ENCODE measurements around the gene RNF168. TPM values are rescaled to one million over a fixed set of nuclear protein-coding genes. Genes with fewer than 3 reads are reported as not detected.
"Not testable (repeated sequence)": the region's sequence is repeated elsewhere in the genome, so short reads cannot be mapped to it uniquely, and the experiment has no call there.

Gene RNF168
- total RNA-seq, 1 experiment from 2014 or later = 66.1 TPM

- H3K4me3 Mint-ChIP-seq; POLR2A ChIA-PET; H3K36me3 Mint-ChIP-seq; CTCF ChIA-PET; ATAC-seq; H3K4me1 Mint-ChIP-seq; H3K9me3 Mint-ChIP-seq; DNase-seq (ENCODE audit: low spot score); H3K27ac Mint-ChIP-seq; H3K27me3 Mint-ChIP-seq (ENCODE audit: low read depth): not testable (repeated sequence)
These were observed 40.7 kb downstream of the RNF168 start for GRCh38 chr3:196462680-196463477.

- H3K36me3 Mint-ChIP-seq = no peaks in the 10 kb centered on the region
- CTCF ChIA-PET = interaction anchor here (0.5 to 0.7 kb wide), 3 partner anchors 18 to 310 kb away, joined by 3 read pairs; no protein-coding TSS in a partner anchor
- H3K27ac Mint-ChIP-seq = no peak overlapping the region
- POLR2A ChIA-PET = no interaction called here
- no peaks in the 10 kb centered on the region; the same call in 1 of the 2 replicates for H3K27me3 Mint-ChIP-seq (ENCODE audit: low read depth)
- DNase-seq (ENCODE audit: low spot score) (no peak), ATAC-seq (no peak)
- TF ChIP-seq ATF3 (CRISPR knock-in tag; conservative IDR thresholded peaks at IDR 0.05) = no peak
- TF ChIP-seq TCF7 (CRISPR knock-in tag; IDR thresholded peaks at IDR 0.05; ENCODE audit: low read depth) = no peak
- TF ChIP-seq STAT6 (CRISPR knock-in tag; conservative IDR thresholded peaks at IDR 0.05; ENCODE audit: low read depth) = no peak
- no peak for TF ChIP-seq NR1H2 (CRISPR knock-in tag; IDR thresholded peaks at IDR 0.05)
- no peak overlapping the region for H3K4me3 Mint-ChIP-seq
- H3K9me3 Mint-ChIP-seq = no peaks in the 10 kb centered on the region
- H3K4me1 Mint-ChIP-seq = no peaks in the 10 kb centered on the region
These were observed 45.5 kb downstream of the RNF168 start for GRCh38 chr3:196458063-196458462.

GRCh38 chr3:196457470-196457869, 46.1 kb downstream of the RNF168 start:
- not testable (repeated sequence) for ATAC-seq; H3K27me3 Mint-ChIP-seq (ENCODE audit: low read depth); H3K4me3 Mint-ChIP-seq; H3K27ac Mint-ChIP-seq; H3K9me3 Mint-ChIP-seq; H3K4me1 Mint-ChIP-seq; H3K36me3 Mint-ChIP-seq; DNase-seq (ENCODE audit: low spot score)
- ChIA-PET CTCF (interaction anchor here (0.5 to 0.7 kb wide), 3 partner anchors 17 to 310 kb away, joined by 3 read pairs; no protein-coding TSS in a partner anchor), POLR2A (interaction anchor here (0.7 kb wide), 1 partner anchor 1432 kb away, joined by 10 read pairs; no protein-coding TSS in a partner anchor)

GRCh38 chr3:196454935-196455334, 48.6 kb downstream of the RNF168 start:
- H3K27me3 Mint-ChIP-seq (ENCODE audit: low read depth) = no peaks in the 10 kb centered on the region
- POLR2A ChIA-PET = no interaction called here
- no peak for TF ChIP-seq RELA (CRISPR knock-in tag; IDR thresholded peaks at IDR 0.05; ENCODE audit: borderline replicate concordance)
- TF ChIP-seq ERG (CRISPR knock-in tag; IDR thresholded peaks at IDR 0.05) = no peak
- no peak for TF ChIP-seq NFE2L1 (CRISPR knock-in tag; IDR thresholded peaks at IDR 0.05)
- TF ChIP-seq SMAD3 (CRISPR knock-in tag; IDR thresholded peaks at IDR 0.05; ENCODE audit: borderline replicate concordance) = no peak
- no peak for TF ChIP-seq MXD4 (CRISPR knock-in tag; IDR thresholded peaks at IDR 0.05; ENCODE audit: borderline replicate concordance)
- no peak for TF ChIP-seq CREM (CRISPR knock-in tag; IDR thresholded peaks at IDR 0.05)
- no peak for TF ChIP-seq HMGXB4 (CRISPR knock-in tag; IDR thresholded peaks at IDR 0.05)
- CTCF ChIA-PET = interaction anchor here (1.1 kb wide), 1 partner anchor 67 kb away, joined by 3 read pairs; no protein-coding TSS in a partner anchor
- H3K4me3 Mint-ChIP-seq = no peak overlapping the region
- ATAC-seq (no peak), DNase-seq (ENCODE audit: low spot score) (no peak)
- no peak overlapping the region for H3K27ac Mint-ChIP-seq
- H3K9me3 Mint-ChIP-seq = no peaks in the 10 kb centered on the region
- H3K4me1 Mint-ChIP-seq = no peaks in the 10 kb centered on the region
- H3K36me3 Mint-ChIP-seq = no peaks in the 10 kb centered on the region

DNA sequence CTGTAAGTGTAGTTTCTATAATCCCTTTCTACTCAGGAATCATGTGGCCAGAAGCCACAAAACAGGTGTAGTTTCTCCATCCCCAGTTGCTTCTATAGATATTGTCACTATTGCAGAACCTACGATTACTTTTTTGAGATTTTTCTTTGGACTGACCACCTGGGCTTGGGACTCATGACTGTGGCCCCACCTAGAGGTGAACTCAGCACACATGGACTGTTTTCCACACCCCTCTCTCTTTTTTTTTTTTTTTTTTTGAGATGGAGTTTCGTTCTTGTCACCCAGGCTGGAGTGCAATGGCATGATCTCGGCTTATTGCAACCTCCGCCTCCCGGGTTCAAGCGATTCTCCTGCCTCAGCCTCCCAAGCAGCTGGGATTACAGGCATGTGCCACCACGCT, 58.2 kb downstream of the RNF168 start:
- H3K9me3 Mint-ChIP-seq; H3K27ac Mint-ChIP-seq; H3K36me3 Mint-ChIP-seq; H3K4me1 Mint-ChIP-seq; H3K4me3 Mint-ChIP-seq; CTCF ChIA-PET; POLR2A ChIA-PET; H3K27me3 Mint-ChIP-seq (ENCODE audit: low read depth): not testable (repeated sequence)
- peak; percentile 62 for ATAC-seq
- peak; percentile 25 for DNase-seq (ENCODE audit: low spot score)
